Calu3 (cell line): Measurements from ENCODE around the gene PGAM2. TPM values are rescaled to one million over a fixed set of nuclear protein-coding genes. Genes with fewer than 3 reads are reported as not detected.
"Not testable (repeated sequence)": the region's sequence is repeated elsewhere in the genome, so short reads cannot be mapped to it uniquely, and the experiment has no call there.

Experiments
- BruUV-seq: library from RNA; stranded (reverse); fragments of 400-500 nt; replicated peaks from 2 replicates; lab custom pipeline; 2021; lab: Mats Ljungman, UMichigan
- CTCF ChIA-PET: fragments of 300-600 bp; sonication (Branson Sonifier 250); formaldehyde crosslinking; loops from one replicate; lab custom pipeline; 2022; ENCODE audit warnings: antibody characterized with exemption; lab: Charles Lee
- DNase-seq: peaks from one replicate; pipeline ENCODE4 v3.0.0; 2022
- H3K27ac Mint-ChIP-seq: one replicate; pipeline ENCODE4 v1.8.0; 2022; ENCODE audit warnings: mixed read lengths; ENCODE audit not compliant: unreplicated experiment
- H3K27me3 Mint-ChIP-seq: one replicate; pipeline ENCODE4 v1.8.0; 2022; ENCODE audit warnings: mixed read lengths; ENCODE audit not compliant: unreplicated experiment
- H3K36me3 Mint-ChIP-seq: one replicate; pipeline ENCODE4 v1.8.0; 2022; ENCODE audit warnings: mild to moderate bottlenecking, moderate library complexity, mixed read lengths; ENCODE audit not compliant: insufficient read depth, unreplicated experiment
- H3K4me1 Mint-ChIP-seq: one replicate; pipeline ENCODE4 v1.8.0; 2022; ENCODE audit warnings: mild to moderate bottlenecking, low read depth, mixed read lengths; ENCODE audit not compliant: unreplicated experiment
- H3K4me3 Mint-ChIP-seq: one replicate; pipeline ENCODE4 v1.8.0; 2022; ENCODE audit warnings: mild to moderate bottlenecking, low read depth, moderate library complexity, mixed read lengths; ENCODE audit not compliant: unreplicated experiment
- H3K9me3 Mint-ChIP-seq: one replicate; pipeline ENCODE4 v1.8.0; 2022; ENCODE audit warnings: low read depth, mixed read lengths; ENCODE audit not compliant: unreplicated experiment
- intact Hi-C: fragments of 100-400 bp; cut with micrococcal nuclease; formaldehyde crosslinking; loops from one replicate; pipeline ENCODE4 v1.10.0; 2022; ENCODE audit not compliant: unreplicated experiment
- total RNA-seq: library from RNA; stranded (reverse); gene quantifications from 2 replicates; pipeline ENCODE4 v1.2.3, GENCODE V29; 2022

The PGAM2 gene
- total RNA-seq, 1 experiment from 2014 or later = 0.87 TPM

- peaks cover 12% of the 10 kb centered on the region for H3K36me3 Mint-ChIP-seq
- H3K27me3 Mint-ChIP-seq, BruUV-seq, CTCF ChIA-PET, H3K27ac Mint-ChIP-seq, intact Hi-C loops, H3K4me1 Mint-ChIP-seq, H3K9me3 Mint-ChIP-seq, H3K4me3 Mint-ChIP-seq: not testable (repeated sequence)
- peak; percentile 59 for DNase-seq
Measured at GRCh38 chr7:44036364-44036763, 29.0 kb downstream of the PGAM2 start.

- CTCF ChIA-PET, intact Hi-C loops, H3K4me3 Mint-ChIP-seq, H3K27ac Mint-ChIP-seq, DNase-seq, H3K4me1 Mint-ChIP-seq, BruUV-seq, H3K36me3 Mint-ChIP-seq, H3K9me3 Mint-ChIP-seq, H3K27me3 Mint-ChIP-seq: not testable (repeated sequence)
Measured at GRCh38 chr7:44033971-44034844, 31.2 kb downstream of the PGAM2 start.

GRCh38 chr7:44032031-44032430 lies 33.3 kb downstream of the PGAM2 start:
- H3K4me3 Mint-ChIP-seq, DNase-seq, H3K9me3 Mint-ChIP-seq, BruUV-seq, H3K27me3 Mint-ChIP-seq, H3K4me1 Mint-ChIP-seq, H3K36me3 Mint-ChIP-seq, intact Hi-C loops, H3K27ac Mint-ChIP-seq, CTCF ChIA-PET: not testable (repeated sequence)

- H3K36me3 Mint-ChIP-seq, H3K27me3 Mint-ChIP-seq, BruUV-seq, intact Hi-C loops, H3K27ac Mint-ChIP-seq, DNase-seq, CTCF ChIA-PET, H3K9me3 Mint-ChIP-seq, H3K4me1 Mint-ChIP-seq, H3K4me3 Mint-ChIP-seq: not testable (repeated sequence)
Measured at GRCh38 chr7:44031319-44031718, 34.0 kb downstream of the PGAM2 start.

GRCh38 chr7:44030029-44030428 lies 35.3 kb downstream of the PGAM2 start:
- H3K4me1 Mint-ChIP-seq, CTCF ChIA-PET, H3K27ac Mint-ChIP-seq, H3K9me3 Mint-ChIP-seq, intact Hi-C loops, H3K36me3 Mint-ChIP-seq, DNase-seq, H3K4me3 Mint-ChIP-seq, BruUV-seq, H3K27me3 Mint-ChIP-seq: not testable (repeated sequence)

- intact Hi-C loops, BruUV-seq, H3K4me3 Mint-ChIP-seq, H3K4me1 Mint-ChIP-seq, H3K36me3 Mint-ChIP-seq, DNase-seq, H3K27ac Mint-ChIP-seq, CTCF ChIA-PET, H3K27me3 Mint-ChIP-seq, H3K9me3 Mint-ChIP-seq: not testable (repeated sequence)
Measured at GRCh38 chr7:44029433-44029832, 35.9 kb downstream of the PGAM2 start.

GRCh38 chr7:44022796-44023467 lies 42.4 kb downstream of the PGAM2 start:
- CTCF ChIA-PET = interaction anchor here (0.6 kb wide), 1 partner anchor 16 kb away, joined by 3 read pairs; no protein-coding TSS in a partner anchor

GRCh38 chr7:44022069-44022468 lies 43.3 kb downstream of the PGAM2 start:
- intact Hi-C loops, H3K4me1 Mint-ChIP-seq, H3K4me3 Mint-ChIP-seq, H3K27me3 Mint-ChIP-seq, BruUV-seq, H3K27ac Mint-ChIP-seq, H3K9me3 Mint-ChIP-seq, CTCF ChIA-PET: not testable (repeated sequence)
- peak; percentile 21 for DNase-seq
- peaks cover 17% of the 10 kb centered on the region for H3K36me3 Mint-ChIP-seq

More at GRCh38 chr7:44022796-44023467, 42.4 kb downstream of the PGAM2 start:
- H3K9me3 Mint-ChIP-seq, H3K27ac Mint-ChIP-seq, DNase-seq, H3K4me1 Mint-ChIP-seq, H3K27me3 Mint-ChIP-seq, intact Hi-C loops, BruUV-seq: not testable (repeated sequence)
- Mint-ChIP-seq H3K36me3 (peaks cover 15% of the 10 kb centered on the region), H3K4me3 (peak overlapping the region; percentile 30)

- BruUV-seq, intact Hi-C loops, DNase-seq, H3K27ac Mint-ChIP-seq, H3K4me1 Mint-ChIP-seq, H3K27me3 Mint-ChIP-seq, H3K9me3 Mint-ChIP-seq: not testable (repeated sequence)
- CTCF ChIA-PET = interaction anchor here (0.8 to 1.5 kb wide), 5 partner anchors 24 to 396 kb away, joined by 3 to 4 read pairs (median 3); partner anchors contain the start of gene DBNL
- Mint-ChIP-seq H3K4me3 (peak overlapping the region; percentile 85), H3K36me3 (peaks cover 19% of the 10 kb centered on the region)
Measured at GRCh38 chr7:44019825-44020224, 45.5 kb downstream of the PGAM2 start.
